HG02623 (cell line): ENCODE data around the gene FNDC3A.
A peak's percentile ranks its signal among the peaks of the same experiment; 100 is the strongest.
"Not testable (repeated sequence)": the region's sequence is repeated elsewhere in the genome, so short reads cannot be mapped to it uniquely, and the experiment has no call there.

Experiments
- ATAC-seq: cut with Tn5 transposase; IDR thresholded peaks from one replicate; pipeline ENCODE4 v1.9.1; 2021; ENCODE audit warnings: moderate library complexity; ENCODE audit not compliant: unreplicated experiment

The FNDC3A gene

GRCh38 chr13:48975101-48975855 is 434 bp upstream of the FNDC3A start:
- ATAC-seq: peak; percentile 16

GRCh38 chr13:48976576-48977285 is 1.0 kb downstream of the FNDC3A start:
- ATAC-seq: no peak

GRCh38 chr13:48977286-48977625 is 1.5 kb downstream of the FNDC3A start:
- ATAC-seq: no peak

- ATAC-seq: no peak
Observed at GRCh38 chr13:48977973-48978372, 2.3 kb downstream of the FNDC3A start.

- ATAC-seq: no peak
Observed at GRCh38 chr13:48978942-48979601, 3.4 kb downstream of the FNDC3A start.

GRCh38 chr13:48979892-48980291 is 4.2 kb downstream of the FNDC3A start:
- ATAC-seq: peak; percentile 37

GRCh38 chr13:48983331-48983730 is 7.6 kb downstream of the FNDC3A start:
- ATAC-seq: no peak

- ATAC-seq: no peak
Observed at GRCh38 chr13:48985756-48986155, 10.0 kb downstream of the FNDC3A start.

- no peak for ATAC-seq
Observed at GRCh38 chr13:48990900-48991299, 15.2 kb downstream of the FNDC3A start.

GRCh38 chr13:48993150-48993549 is 17.4 kb downstream of the FNDC3A start:
- ATAC-seq: no peak

GRCh38 chr13:48994706-48995105 is 19.0 kb downstream of the FNDC3A start:
- peak; percentile 72 for ATAC-seq

- no peak for ATAC-seq
Observed at GRCh38 chr13:48998641-48999292, 23.1 kb downstream of the FNDC3A start.

- ATAC-seq: no peak
Observed at GRCh38 chr13:49000247-49000646, 24.5 kb downstream of the FNDC3A start.

GRCh38 chr13:49018986-49019635 is 43.4 kb downstream of the FNDC3A start:
- not testable (repeated sequence) for ATAC-seq

- ATAC-seq: no peak
Observed at GRCh38 chr13:49020328-49020727, 44.6 kb downstream of the FNDC3A start.

- ATAC-seq: no peak
Observed at GRCh38 chr13:49020940-49021553, 45.3 kb downstream of the FNDC3A start.

- no peak for ATAC-seq
Observed at GRCh38 chr13:49021953-49022352, 46.2 kb downstream of the FNDC3A start.

GRCh38 chr13:49022472-49023144 is 46.9 kb downstream of the FNDC3A start:
- ATAC-seq: no peak

- ATAC-seq: no peak
Observed at GRCh38 chr13:49023431-49023830, 47.7 kb downstream of the FNDC3A start.

GRCh38 chr13:49026851-49027250 is 51.1 kb downstream of the FNDC3A start:
- no peak for ATAC-seq
